H9 (cell line): ENCODE data around the gene PHAX. TPM values are rescaled to one million over a fixed set of nuclear protein-coding genes. Genes with fewer than 3 reads are reported as not detected.

Experiments
- DNase-seq: peaks from one replicate; pipeline ENCODE4 v3.0.0-alpha.2; 2017
- H2AFZ ChIP-seq: one replicate; pipeline ENCODE4 v1.6.1; 2013; ENCODE audit warnings: mild to moderate bottlenecking, low read length, control low read depth, moderate library complexity
- H2AK5ac ChIP-seq: 2 replicates; pipeline ENCODE4 v1.6.1; 2013; ENCODE audit warnings: low read length, control low read depth, mixed read lengths; ENCODE audit not compliant: insufficient read length
- H2BK120ac ChIP-seq: one replicate; pipeline ENCODE4 v1.6.1; 2013; ENCODE audit warnings: low read depth, mild to moderate bottlenecking, low read length, control low read depth, inconsistent platforms; ENCODE audit not compliant: poor library complexity, severe bottlenecking
- H2BK12ac ChIP-seq: 2 replicates; pipeline ENCODE4 v1.6.1; 2013; ENCODE audit warnings: low read length, control low read depth, mixed read lengths, low read depth; ENCODE audit not compliant: insufficient read length
- H2BK15ac ChIP-seq: 2 replicates; pipeline ENCODE4 v1.6.1; 2013; ENCODE audit warnings: low read depth, low read length, control low read depth
- H2BK20ac ChIP-seq: one replicate; pipeline ENCODE4 v1.6.1; 2013; ENCODE audit warnings: low read depth, mild to moderate bottlenecking, low read length, control low read depth, inconsistent platforms; ENCODE audit not compliant: poor library complexity, severe bottlenecking
- H2BK5ac ChIP-seq: 2 replicates; pipeline ENCODE4 v1.6.1; 2013; ENCODE audit warnings: low read length, control low read depth, mixed read lengths; ENCODE audit not compliant: insufficient read length
- H3K14ac ChIP-seq: 2 replicates; pipeline ENCODE4 v1.6.1; 2013; ENCODE audit warnings: low read length, control low read depth; ENCODE audit not compliant: insufficient read depth
- H3K18ac ChIP-seq: 2 replicates; pipeline ENCODE4 v1.6.1; 2013; ENCODE audit warnings: low read depth, mild to moderate bottlenecking, mixed read lengths, low read length, control low read depth; ENCODE audit not compliant: insufficient read length
- H3K23ac ChIP-seq: 2 replicates; pipeline ENCODE4 v1.6.1; 2013; ENCODE audit warnings: low read length, control low read depth, mixed read lengths, low read depth; ENCODE audit not compliant: insufficient read length
- H3K23me2 ChIP-seq: 2 replicates; pipeline ENCODE4 v1.6.1; 2013; ENCODE audit warnings: low read depth, mild to moderate bottlenecking, mixed read lengths, low read length, control low read depth; ENCODE audit not compliant: insufficient read length, poor library complexity, severe bottlenecking
- H3K27ac ChIP-seq: 2 replicates; pipeline ENCODE4 v1.5.1; 2013; ENCODE audit warnings: low read length, control low read depth, mixed read lengths, low read depth; ENCODE audit not compliant: insufficient read length
- H3K27me3 ChIP-seq: 2 replicates; pipeline ENCODE4 v1.6.1; 2013; ENCODE audit warnings: low read length, control low read depth, inconsistent platforms; ENCODE audit not compliant: insufficient read depth
- H3K4ac ChIP-seq: 2 replicates; pipeline ENCODE4 v1.6.1; 2013; ENCODE audit warnings: low read depth, mild to moderate bottlenecking, control low read depth, inconsistent platforms, low read length, moderate library complexity
- H3K4me1 ChIP-seq: 2 replicates; pipeline ENCODE4 v1.6.1; 2013; ENCODE audit warnings: low read length, control low read depth, inconsistent platforms; ENCODE audit not compliant: insufficient read depth
- H3K4me2 ChIP-seq: 2 replicates; pipeline ENCODE4 v1.6.1; 2013; ENCODE audit warnings: low read length, control low read depth, mixed read lengths; ENCODE audit not compliant: insufficient read length, insufficient read depth
- H3K56ac ChIP-seq: 2 replicates; pipeline ENCODE4 v1.6.1; 2013; ENCODE audit warnings: low read depth, mild to moderate bottlenecking, mixed read lengths, low read length, control low read depth; ENCODE audit not compliant: insufficient read length
- H3K79me1 ChIP-seq: 2 replicates; pipeline ENCODE4 v1.6.1; 2013; ENCODE audit warnings: low read depth, mild to moderate bottlenecking, moderate library complexity, low read length, control low read depth, inconsistent platforms; ENCODE audit not compliant: insufficient read depth, poor library complexity, severe bottlenecking
- H3K79me2 ChIP-seq: 2 replicates; pipeline ENCODE4 v1.6.1; 2013; ENCODE audit warnings: low read length, control low read depth, inconsistent platforms; ENCODE audit not compliant: insufficient read depth
- H3K9ac ChIP-seq: 2 replicates; pipeline ENCODE4 v1.6.1; 2013; ENCODE audit warnings: low read length, control low read depth, mixed read lengths; ENCODE audit not compliant: insufficient read length; ENCODE audit errors: extremely low read depth
- H3K9me3 ChIP-seq: one replicate; pipeline ENCODE4 v1.6.1; 2013; ENCODE audit warnings: low read depth, low read length, inconsistent platforms; ENCODE audit not compliant: control insufficient read depth
- H3T11ph ChIP-seq: one replicate; pipeline ENCODE4 v1.6.1; 2013; ENCODE audit warnings: mild to moderate bottlenecking, low read length, control low read depth, inconsistent platforms
- H4K20me1 ChIP-seq: one replicate; pipeline ENCODE4 v1.6.1; 2013; ENCODE audit not compliant: control insufficient read depth, insufficient read length, insufficient read depth
- H4K5ac ChIP-seq: 2 replicates; pipeline ENCODE4 v1.6.1; 2013; ENCODE audit warnings: low read depth, mild to moderate bottlenecking, mixed read lengths, low read length, control low read depth; ENCODE audit not compliant: insufficient read length
- H4K8ac ChIP-seq: replicated peaks from 2 replicates; pipeline ENCODE4 v1.6.1; 2013; ENCODE audit warnings: low read length, control low read depth, mixed read lengths, low read depth; ENCODE audit not compliant: insufficient read length
- H4K91ac ChIP-seq: 2 replicates; pipeline ENCODE4 v1.6.1; 2013; ENCODE audit warnings: low read depth, mild to moderate bottlenecking, moderate library complexity, mixed read lengths, low read length, control low read depth; ENCODE audit not compliant: insufficient read length
- H3K27ac Mint-ChIP-seq, 3 experiments: 2 replicates in 2 of 3; 3 replicates in 1 of 3; pipeline ENCODE4 v1.8.0; 2020 to 2021; ENCODE audit warnings: mixed read lengths in 3 of 3, mild to moderate bottlenecking in 1 of 3, moderate library complexity in 1 of 3
- H3K27me3 Mint-ChIP-seq: 2 replicates; pipeline ENCODE4 v1.8.0; 2021; ENCODE audit warnings: low read depth, mild to moderate bottlenecking, moderate library complexity, mixed read lengths
- H3K36me3 Mint-ChIP-seq, 3 experiments: 2 replicates in 2 of 3; 3 replicates in 1 of 3; pipeline ENCODE4 v1.8.0; 2020 to 2021; ENCODE audit warnings: low read depth in 3 of 3, mixed read lengths in 3 of 3; ENCODE audit not compliant: insufficient read depth in 1 of 3
- H3K4me1 Mint-ChIP-seq, 2 experiments: 2 replicates each; pipeline ENCODE4 v1.8.0; 2020; ENCODE audit warnings: mixed read lengths in 2 of 2
- H3K4me3 Mint-ChIP-seq, 2 experiments: 2 replicates in 1 of 2; 3 replicates in 1 of 2; pipeline ENCODE4 v1.8.0; 2020 to 2021; ENCODE audit warnings: mild to moderate bottlenecking in 2 of 2, mixed read lengths in 2 of 2, moderate library complexity in 1 of 2
- H3K9me3 Mint-ChIP-seq, 2 experiments: 2 replicates in 1 of 2; 3 replicates in 1 of 2; pipeline ENCODE4 v1.8.0; 2020; ENCODE audit warnings: mild to moderate bottlenecking in 2 of 2, mixed read lengths in 2 of 2, moderate library complexity in 1 of 2
- WGBS: extraction: QIAGEN DNeasy Blood & Tissue Kit; methylation state at CpG from one replicate; pipeline ENCODE4 v1.1.7; 2013; ENCODE audit warnings: missing lambda C conversion rate, low lambda C conversion rate, mixed read lengths; ENCODE audit not compliant: insufficient read length; ENCODE audit errors: extremely low coverage; 5-methylcytosine and 5-hydroxymethylcytosine counted together
- total RNA-seq: library from RNA; stranded (reverse); gene quantifications from 2 replicates; pipeline ENCODE4 v1.2.1, GENCODE V29; 2021
- TF ChIP-seq, protein P1 (sequence below): fragments of 200-600 bp; sonication (generic); conservative IDR thresholded peaks from 3 replicates; pipeline ENCODE4 v1.8.0; 2021; ENCODE audit warnings: antibody characterized with exemption, mild to moderate bottlenecking

PHAX gene
- total RNA-seq, 1 experiment from 2014 or later = 65.6 TPM

GRCh38 chr5:126628102-126628501 is 27.4 kb downstream of the PHAX start:
- no peaks in the 10 kb centered on the region for H3K79me1 ChIP-seq
- H3K9ac ChIP-seq = no peak overlapping the region
- H3K56ac ChIP-seq = no peak overlapping the region
- H2BK15ac ChIP-seq = no peak overlapping the region
- no peak overlapping the region for H4K91ac ChIP-seq
- H3K79me2 ChIP-seq = no peaks in the 10 kb centered on the region
- no peaks in the 10 kb centered on the region for H3K27me3 Mint-ChIP-seq
- peaks cover 13 to 29% (median 27%) of the 10 kb centered on the region in 3 experiments; a peak in 6 of 7 replicates for H3K36me3 Mint-ChIP-seq
- H3K23ac ChIP-seq = no peak overlapping the region
- no peak overlapping the region for H3K4me3 Mint-ChIP-seq
- no peak overlapping the region for H3K4me2 ChIP-seq
- no peak overlapping the region for H3K18ac ChIP-seq
- H2AFZ ChIP-seq = no peak overlapping the region
- no peaks in the 10 kb centered on the region for H3K9me3 ChIP-seq
- no peak overlapping the region for H2BK20ac ChIP-seq
- H4K8ac ChIP-seq = no peak overlapping the region
- H3K9me3 Mint-ChIP-seq = no peaks in the 10 kb centered on the region; a peak in 1 of 5 replicates
- H3K27ac ChIP-seq = no peak overlapping the region
- no peaks in the 10 kb centered on the region for H4K20me1 ChIP-seq
- H3K27ac Mint-ChIP-seq = peak overlapping the region in 2 of 3 experiments; percentile 68 to 89; a peak in 3 of 7 replicates
- no peak overlapping the region for H2BK12ac ChIP-seq
- H3K4me1 ChIP-seq = no peaks in the 10 kb centered on the region; the same call in 1 of the 2 replicates
- H4K5ac ChIP-seq = no peak overlapping the region
- H3K27me3 ChIP-seq = no peaks in the 10 kb centered on the region
- 0 out of 4 replicates have a peak, but pooled peaks cover 3% of the 10 kb centered on the region in 2 experiments for H3K4me1 Mint-ChIP-seq
- H3T11ph ChIP-seq = no peak overlapping the region
- no peak overlapping the region for H2AK5ac ChIP-seq
- H3K4ac ChIP-seq = no peak overlapping the region
- H3K14ac ChIP-seq = no peak overlapping the region
- H3K23me2 ChIP-seq = no peaks in the 10 kb centered on the region
- no peak overlapping the region for H2BK5ac ChIP-seq
- H2BK120ac ChIP-seq = no peak overlapping the region
- DNase-seq = no peak
- WGBS = no CpG with 5 or more reads among the region's 11 CpGs
- TF ChIP-seq, protein P1, sequence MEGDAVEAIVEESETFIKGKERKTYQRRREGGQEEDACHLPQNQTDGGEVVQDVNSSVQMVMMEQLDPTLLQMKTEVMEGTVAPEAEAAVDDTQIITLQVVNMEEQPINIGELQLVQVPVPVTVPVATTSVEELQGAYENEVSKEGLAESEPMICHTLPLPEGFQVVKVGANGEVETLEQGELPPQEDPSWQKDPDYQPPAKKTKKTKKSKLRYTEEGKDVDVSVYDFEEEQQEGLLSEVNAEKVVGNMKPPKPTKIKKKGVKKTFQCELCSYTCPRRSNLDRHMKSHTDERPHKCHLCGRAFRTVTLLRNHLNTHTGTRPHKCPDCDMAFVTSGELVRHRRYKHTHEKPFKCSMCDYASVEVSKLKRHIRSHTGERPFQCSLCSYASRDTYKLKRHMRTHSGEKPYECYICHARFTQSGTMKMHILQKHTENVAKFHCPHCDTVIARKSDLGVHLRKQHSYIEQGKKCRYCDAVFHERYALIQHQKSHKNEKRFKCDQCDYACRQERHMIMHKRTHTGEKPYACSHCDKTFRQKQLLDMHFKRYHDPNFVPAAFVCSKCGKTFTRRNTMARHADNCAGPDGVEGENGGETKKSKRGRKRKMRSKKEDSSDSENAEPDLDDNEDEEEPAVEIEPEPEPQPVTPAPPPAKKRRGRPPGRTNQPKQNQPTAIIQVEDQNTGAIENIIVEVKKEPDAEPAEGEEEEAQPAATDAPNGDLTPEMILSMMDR = no peak
